Upper lobe of left lung (tissue), 6 donors: ENCODE measurements around the gene RPS6KA6. TPM values are rescaled to one million over a fixed set of nuclear protein-coding genes. Genes with fewer than 3 reads are reported as not detected.
"Not testable (repeated sequence)": the region's sequence is repeated elsewhere in the genome, so short reads cannot be mapped to it uniquely, and the experiment has no call there.

Experiments
- ATAC-seq, 2 donors: fragments of 200-7000 bp; cut with Tn5 transposase; one replicate each; pipeline ENCODE4 v1.9.1; 2022; ENCODE audit warnings: mild to moderate bottlenecking in 2 of 2, moderate library complexity in 2 of 2; ENCODE audit not compliant: low FRiP score in 2 of 2
- DNase-seq, 2 donors: peaks; one replicate each; pipeline ENCODE4 v3.0.0-alpha.2; 2019 to 2020
- H3K27ac ChIP-seq, 4 donors: fragments of 200-600 bp; sonication (generic); one replicate each; pipeline ENCODE4 v1.5.1; 2016 to 2019
- H3K27me3 ChIP-seq, 4 donors: fragments of 200-600 bp; sonication (generic); one replicate each; pipeline ENCODE4 v1.5.1; 2017 to 2019
- H3K36me3 ChIP-seq, 4 donors: fragments of 200-600 bp; sonication (generic); one replicate each; pipeline ENCODE4 v1.5.1; 2016 to 2019
- H3K4me1 ChIP-seq, 4 donors: fragments of 200-600 bp; sonication (generic); one replicate each; pipeline ENCODE4 v1.5.1; 2018 to 2019
- H3K4me3 ChIP-seq, 4 donors: fragments of 200-600 bp; sonication (generic); one replicate each; pipeline ENCODE4 v1.5.1; 2017 to 2019; ENCODE audit warnings: mild to moderate bottlenecking in 2 of 4, moderate library complexity in 1 of 4
- H3K9me3 ChIP-seq, 4 donors: fragments of 200-600 bp; sonication (generic); one replicate each; pipeline ENCODE4 v1.5.1; 2018 to 2019
- CTCF ChIP-seq, 6 experiments: fragments of 450-650 bp in 4 of 6; fragments of 200-600 bp in 2 of 6; sonication (generic) in 2 of 6; IDR thresholded peaks; one replicate each; pipeline ENCODE4 v1.5.1; 2016 to 2019; ENCODE audit warnings: antibody characterized with exemption in 6 of 6
- EP300 ChIP-seq, 4 donors: sonication (generic); formaldehyde crosslinking; IDR thresholded peaks; one replicate each; pipeline ENCODE4 v1.5.1; 2017; ENCODE audit warnings: antibody characterized with exemption in 4 of 4, control low read depth in 2 of 4
- POLR2A ChIP-seq, 4 donors: fragments of 450-650 bp; IDR thresholded peaks; one replicate each; pipeline ENCODE4 v1.5.1; 2016 to 2017; ENCODE audit warnings: antibody characterized with exemption in 4 of 4, mild to moderate bottlenecking in 2 of 4
- POLR2AphosphoS5 ChIP-seq, 2 donors: sonication (generic); formaldehyde crosslinking; IDR thresholded peaks; one replicate each; pipeline ENCODE4 v1.5.1; 2017; ENCODE audit warnings: antibody characterized with exemption in 2 of 2
- WGBS, 2 donors: methylation state at CpG; one replicate each; pipeline ENCODE4 v1.1.5; 2017 to 2018; 5-methylcytosine and 5-hydroxymethylcytosine counted together
- total RNA-seq, 6 donors: library from RNA; depleted of rRNA in 4 of 6; stranded (reverse); fragments of >200 nt in 4 of 6; gene quantifications; one replicate each; pipeline versions ENCODE4 v1.1.0 to v1.2.1, GENCODE V29; 2016 to 2021
- donor health status: DM: no; HTN: no; CAD: no; lungs with moderate emphysema.
- donor health status: DM: no; HTN: yes; CAD: no; lungs with severe emphysema.

The RPS6KA6 gene
- total RNA-seq, 6 donors from 2014 or later, result 0.55 to 2.3 (median 1.2) TPM

- Histone ChIP-seq H3K27me3 (no peaks in the 10 kb centered on the region), H3K36me3 (no peaks in the 10 kb centered on the region), H3K9me3 (no peaks in the 10 kb centered on the region), H3K4me1 (no peaks in the 10 kb centered on the region), H3K27ac (no peak overlapping the region), H3K4me3 (no peak overlapping the region)
- TF ChIP-seq CTCF (IDR thresholded peaks at IDR 0.05), result no peak
- TF ChIP-seq POLR2AphosphoS5 (IDR thresholded peaks at IDR 0.05), result no peak
- no peak for TF ChIP-seq EP300 (IDR thresholded peaks at IDR 0.05)
- ATAC-seq (no peak), DNase-seq (no peak)
Observed at GRCh38 chrX:84118769-84119168, 69.2 kb downstream of the RPS6KA6 start.

- WGBS, 2 donors, result 75 to 86% methylated on average over 4 of the region's 4 CpGs
- no peak for DNase-seq
- Histone ChIP-seq H3K27me3 (no peaks in the 10 kb centered on the region), H3K27ac (no peak overlapping the region), H3K4me3 (no peak overlapping the region), H3K9me3 (no peaks in the 10 kb centered on the region), H3K36me3 (no peaks in the 10 kb centered on the region), H3K4me1 (no peaks in the 10 kb centered on the region)
- TF ChIP-seq EP300 (IDR thresholded peaks at IDR 0.05), result no peak
- ATAC-seq, result no peak
Observed at GRCh38 chrX:84118315-84118714, 69.7 kb downstream of the RPS6KA6 start.

- TF ChIP-seq EP300 (IDR thresholded peaks at IDR 0.05) (no peak), POLR2AphosphoS5 (IDR thresholded peaks at IDR 0.05) (no peak), POLR2A (IDR thresholded peaks at IDR 0.05) (no peak), CTCF (IDR thresholded peaks at IDR 0.05) (no peak)
- no peak for ATAC-seq
- H3K4me3 ChIP-seq, result no peak overlapping the region
- H3K4me1 ChIP-seq, result no peaks in the 10 kb centered on the region
- peak in 1 of 2 donors; percentile 2 for DNase-seq
- H3K9me3 ChIP-seq, result no peaks in the 10 kb centered on the region
- H3K27ac ChIP-seq, result no peak overlapping the region
- no peaks in the 10 kb centered on the region for H3K27me3 ChIP-seq
- WGBS, 2 donors, result 76% methylated on average over 5 of the region's 5 CpGs; no CpG with 5 or more reads in 1 of the 2 donors
- H3K36me3 ChIP-seq, result no peaks in the 10 kb centered on the region
Observed at GRCh38 chrX:84108584-84108983, 79.4 kb downstream of the RPS6KA6 start.

DNA sequence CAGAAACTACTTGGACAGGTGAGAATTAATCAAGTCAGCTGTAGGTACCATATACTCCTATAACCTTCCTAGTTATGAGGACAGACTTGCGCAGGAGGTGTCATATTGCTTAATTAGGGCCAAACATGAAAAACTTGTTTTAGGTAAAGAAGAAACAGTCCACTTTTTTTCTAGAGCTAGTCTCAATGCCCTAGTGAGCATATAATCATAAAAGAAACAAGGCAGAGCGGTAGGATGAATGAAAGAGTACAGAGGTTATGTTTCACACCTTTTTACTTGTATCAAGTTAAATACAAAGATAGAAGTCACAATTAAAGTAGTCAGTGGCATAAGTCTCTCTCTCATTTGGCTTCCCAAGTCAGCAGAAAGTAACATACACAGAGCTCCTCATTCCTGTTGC is 88.9 kb downstream of the RPS6KA6 start:
- ATAC-seq, result no peak
- no peak overlapping the region for H3K4me3 ChIP-seq
- WGBS, 2 donors, result 82 to 91% methylated on average over 2 of the region's 2 CpGs

DNA sequence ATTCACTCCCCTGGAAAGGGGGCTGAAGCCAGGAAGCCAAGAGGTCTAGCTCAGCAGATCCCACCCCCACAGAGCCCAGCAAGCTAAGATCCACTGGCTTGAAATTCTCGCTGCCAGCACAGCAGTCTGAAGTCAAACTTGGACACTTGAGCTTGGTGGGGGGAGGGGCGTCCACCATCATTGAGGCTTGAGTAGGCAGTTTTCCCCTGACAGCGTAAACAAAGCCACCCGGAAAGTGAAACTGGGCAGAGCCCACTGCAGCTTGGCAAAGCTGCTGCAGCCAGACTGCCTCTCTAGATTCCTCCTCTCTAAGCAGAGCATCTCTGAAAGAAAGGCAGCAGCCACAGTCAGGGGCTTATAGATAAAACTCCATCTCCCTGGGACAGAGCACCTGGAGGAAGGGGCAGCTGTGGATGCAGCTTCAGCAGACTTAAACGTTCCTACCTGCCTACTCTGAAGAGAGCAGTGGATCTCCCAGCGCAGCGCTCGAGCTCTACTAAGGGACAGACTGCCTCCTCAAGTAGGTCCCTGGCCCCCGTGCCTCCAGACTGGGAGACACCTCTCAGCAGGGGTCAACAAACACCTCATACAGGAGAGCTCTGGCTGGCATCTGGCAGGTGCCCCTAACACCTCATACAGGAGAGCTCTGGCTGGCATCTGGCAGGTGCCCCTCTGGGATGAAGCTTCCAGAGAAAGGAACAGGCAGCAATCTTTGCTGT is 108.4 kb downstream of the RPS6KA6 start:
- DNase-seq, H3K27ac ChIP-seq, ATAC-seq, H3K27me3 ChIP-seq, H3K4me1 ChIP-seq, H3K4me3 ChIP-seq, H3K36me3 ChIP-seq: not testable (repeated sequence)
- WGBS, 2 donors, result 61% methylated on average over 5 of the region's 9 CpGs; no CpG with 5 or more reads in 1 of the 2 donors
- H3K9me3 ChIP-seq, result peaks cover 0 to 13% (median 0%) of the 10 kb centered on the region in 4 donors

More for the DNA sequence above, 88.9 kb downstream of the RPS6KA6 start:
- TF ChIP-seq EP300 (IDR thresholded peaks at IDR 0.05), result no peak
- Histone ChIP-seq H3K36me3 (no peaks in the 10 kb centered on the region), H3K27ac (no peak overlapping the region), H3K9me3 (no peaks in the 10 kb centered on the region), H3K4me1 (no peaks in the 10 kb centered on the region), H3K27me3 (no peaks in the 10 kb centered on the region)
- DNase-seq, result no peak

DNA sequence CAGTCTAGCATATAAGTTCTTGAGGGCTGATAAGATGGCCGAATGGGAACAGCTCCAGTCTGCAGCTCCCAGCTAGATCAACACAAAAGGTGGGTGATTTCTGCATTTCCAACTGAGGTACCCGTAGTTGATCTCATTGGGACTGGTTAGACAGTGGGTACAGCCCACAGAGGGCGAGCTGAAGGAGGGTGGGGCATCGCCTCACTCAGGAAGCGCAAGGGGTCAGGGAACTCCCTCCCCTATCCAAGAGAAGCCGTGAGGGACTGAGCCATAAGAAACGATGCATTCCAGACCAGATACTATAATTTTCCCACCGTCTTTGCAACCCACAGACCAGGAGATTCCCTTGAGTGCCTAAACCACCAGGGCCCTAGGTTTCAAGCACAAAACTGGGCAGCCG is 109.0 kb downstream of the RPS6KA6 start:
- WGBS, 2 donors, result 49 to 64% methylated on average over 8 to 9 of the region's 9 CpGs
- DNase-seq, result no peak
- Histone ChIP-seq H3K9me3 (peaks cover 0 to 13% (median 0%) of the 10 kb centered on the region in 4 donors), H3K27ac (no peak overlapping the region), H3K4me3 (no peak overlapping the region), H3K4me1 (no peaks in the 10 kb centered on the region), H3K27me3 (no peaks in the 10 kb centered on the region), H3K36me3 (no peaks in the 10 kb centered on the region)
- TF ChIP-seq EP300 (IDR thresholded peaks at IDR 0.05) (no peak), CTCF (IDR thresholded peaks at IDR 0.05) (no peak), POLR2A (IDR thresholded peaks at IDR 0.05) (no peak), POLR2AphosphoS5 (IDR thresholded peaks at IDR 0.05) (no peak)
- ATAC-seq, result no peak
